ENCODE measurements around the gene CBFA2T2. TPM values are rescaled to one million over a fixed set of nuclear protein-coding genes. Genes with fewer than 3 reads are reported as not detected.
A peak's percentile ranks its signal among the peaks of the same experiment; 100 is the strongest.

Gene CBFA2T2
- total RNA-seq, 1 donor from 2014 or later, result 15.7 TPM

DNA sequence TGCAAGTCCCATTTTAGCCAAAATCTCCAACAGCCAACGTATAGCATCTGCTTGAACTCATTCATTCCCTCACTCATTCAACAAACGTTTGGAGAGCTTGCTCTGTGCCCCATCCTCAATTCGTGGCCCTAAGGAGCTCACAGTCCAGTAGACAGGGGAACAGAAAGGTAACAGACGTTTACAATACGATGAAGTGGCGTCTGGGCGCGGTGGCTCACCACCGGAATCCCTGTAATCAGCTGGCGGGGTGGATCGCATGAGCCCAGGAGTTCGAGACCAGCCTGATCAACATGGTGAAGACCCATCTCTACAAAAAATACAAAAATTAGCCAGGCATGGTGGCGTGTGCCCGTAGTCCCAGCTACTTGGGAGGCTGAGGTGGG is 197.1 kb downstream of the CBFA2T2 start:
- H3K27me3 ChIP-seq, result no peaks in the 10 kb centered on the region
- no peak for DNase-seq
- no peak for ATAC-seq
- TF ChIP-seq, protein P1, sequence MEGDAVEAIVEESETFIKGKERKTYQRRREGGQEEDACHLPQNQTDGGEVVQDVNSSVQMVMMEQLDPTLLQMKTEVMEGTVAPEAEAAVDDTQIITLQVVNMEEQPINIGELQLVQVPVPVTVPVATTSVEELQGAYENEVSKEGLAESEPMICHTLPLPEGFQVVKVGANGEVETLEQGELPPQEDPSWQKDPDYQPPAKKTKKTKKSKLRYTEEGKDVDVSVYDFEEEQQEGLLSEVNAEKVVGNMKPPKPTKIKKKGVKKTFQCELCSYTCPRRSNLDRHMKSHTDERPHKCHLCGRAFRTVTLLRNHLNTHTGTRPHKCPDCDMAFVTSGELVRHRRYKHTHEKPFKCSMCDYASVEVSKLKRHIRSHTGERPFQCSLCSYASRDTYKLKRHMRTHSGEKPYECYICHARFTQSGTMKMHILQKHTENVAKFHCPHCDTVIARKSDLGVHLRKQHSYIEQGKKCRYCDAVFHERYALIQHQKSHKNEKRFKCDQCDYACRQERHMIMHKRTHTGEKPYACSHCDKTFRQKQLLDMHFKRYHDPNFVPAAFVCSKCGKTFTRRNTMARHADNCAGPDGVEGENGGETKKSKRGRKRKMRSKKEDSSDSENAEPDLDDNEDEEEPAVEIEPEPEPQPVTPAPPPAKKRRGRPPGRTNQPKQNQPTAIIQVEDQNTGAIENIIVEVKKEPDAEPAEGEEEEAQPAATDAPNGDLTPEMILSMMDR (IDR thresholded peaks at IDR 0.05), result no peak
- intact Hi-C loops (cut with DNase I), result no loop called here
- peaks cover 18% of the 10 kb centered on the region for H3K4me1 ChIP-seq
- no peak overlapping the region for H3K27ac ChIP-seq
- H3K9me3 ChIP-seq, result no peaks in the 10 kb centered on the region
- no peaks in the 10 kb centered on the region for H3K36me3 ChIP-seq
- peak overlapping the region; percentile 34 for H3K4me3 ChIP-seq

DNA sequence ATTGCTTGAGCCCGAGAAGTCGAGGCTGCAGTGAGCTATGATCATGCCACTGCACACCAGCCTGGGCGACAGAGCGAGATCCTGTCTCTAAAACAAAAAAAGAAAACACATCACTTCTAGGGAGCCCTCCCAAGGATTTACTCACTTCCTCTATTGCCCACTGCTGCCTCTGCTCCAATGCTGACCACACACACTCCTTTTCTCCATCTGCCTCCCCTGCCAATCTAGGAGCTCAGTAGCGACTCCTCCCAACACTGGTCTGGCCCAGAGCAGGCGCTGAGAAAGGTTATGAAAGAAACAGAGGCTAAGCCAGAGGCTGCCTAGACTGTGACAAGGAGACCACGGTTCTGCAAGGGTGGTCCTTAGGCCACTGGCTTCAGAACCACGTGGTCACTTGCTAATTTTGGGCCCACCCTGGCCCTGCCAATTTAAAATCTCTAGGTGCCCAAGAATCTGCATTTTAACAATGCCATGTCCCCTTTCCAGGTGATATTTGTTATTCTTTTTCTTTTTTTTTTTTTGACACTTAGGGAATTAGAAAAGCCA is 197.5 kb downstream of the CBFA2T2 start:
- peaks cover 18% of the 10 kb centered on the region for H3K4me1 ChIP-seq
- DNase-seq (no peak), ATAC-seq (peak; percentile 5)
- H3K36me3 ChIP-seq, result no peaks in the 10 kb centered on the region
- intact Hi-C loops (cut with DNase I), result no loop called here
- H3K4me3 ChIP-seq, result no peak overlapping the region
- no peaks in the 10 kb centered on the region for H3K27me3 ChIP-seq
- H3K9me3 ChIP-seq, result no peaks in the 10 kb centered on the region
- TF ChIP-seq, protein P1 (IDR thresholded peaks at IDR 0.05), result no peak
- no peak overlapping the region for H3K27ac ChIP-seq

DNA sequence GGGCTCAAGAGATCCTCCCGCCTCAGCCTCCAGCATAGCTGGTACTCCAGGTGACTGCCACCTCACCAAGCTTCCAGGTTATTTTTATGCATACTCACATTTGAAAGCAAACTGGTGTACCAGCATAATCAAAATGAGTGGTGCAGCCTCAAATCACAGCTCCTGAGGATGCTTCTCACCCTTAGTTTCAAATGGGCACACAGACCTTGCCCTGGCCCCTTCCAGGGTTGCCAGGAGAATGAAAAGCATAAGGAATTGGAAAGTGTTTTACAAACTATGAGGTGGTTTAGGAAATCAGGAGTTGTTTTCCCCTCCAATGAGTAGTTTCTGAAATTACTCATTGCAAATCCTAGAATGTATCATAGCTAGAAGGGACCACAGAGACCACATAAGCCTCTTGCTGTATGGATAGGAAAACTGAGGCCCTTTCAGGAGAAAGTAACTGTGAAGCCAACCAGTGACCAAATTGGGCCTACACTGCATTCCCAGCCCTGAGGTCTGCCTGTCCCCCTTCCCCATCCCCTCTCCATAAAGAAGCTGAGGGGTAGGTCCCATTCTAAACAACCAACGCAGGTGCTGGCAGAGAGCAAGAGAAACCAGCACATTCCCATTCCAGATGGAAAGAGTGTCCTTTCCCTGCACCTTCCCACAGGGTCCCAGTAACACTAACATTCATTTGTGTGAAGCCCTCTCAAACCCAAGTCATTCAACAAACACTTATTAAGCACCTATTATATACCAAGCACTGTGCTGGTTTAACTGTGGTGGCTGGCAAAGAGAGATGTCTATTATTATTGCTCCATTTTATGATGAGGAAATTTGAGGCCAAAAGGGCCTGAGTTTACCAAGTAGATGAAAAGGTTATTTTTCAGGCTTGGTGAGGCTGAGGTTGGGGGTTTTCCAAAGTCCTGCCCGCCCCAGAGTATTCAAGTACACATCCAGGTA is 198.4 kb downstream of the CBFA2T2 start:
- no peak overlapping the region for H3K4me3 ChIP-seq
- DNase-seq (no peak), ATAC-seq (no peak)
- intact Hi-C loops (cut with DNase I), result no loop called here
- no peaks in the 10 kb centered on the region for H3K9me3 ChIP-seq
- H3K4me1 ChIP-seq, result peaks cover 18% of the 10 kb centered on the region
- no peak overlapping the region for H3K27ac ChIP-seq
- TF ChIP-seq, protein P1 (IDR thresholded peaks at IDR 0.05), result no peak
- H3K36me3 ChIP-seq, result no peaks in the 10 kb centered on the region
- H3K27me3 ChIP-seq, result no peaks in the 10 kb centered on the region

DNA sequence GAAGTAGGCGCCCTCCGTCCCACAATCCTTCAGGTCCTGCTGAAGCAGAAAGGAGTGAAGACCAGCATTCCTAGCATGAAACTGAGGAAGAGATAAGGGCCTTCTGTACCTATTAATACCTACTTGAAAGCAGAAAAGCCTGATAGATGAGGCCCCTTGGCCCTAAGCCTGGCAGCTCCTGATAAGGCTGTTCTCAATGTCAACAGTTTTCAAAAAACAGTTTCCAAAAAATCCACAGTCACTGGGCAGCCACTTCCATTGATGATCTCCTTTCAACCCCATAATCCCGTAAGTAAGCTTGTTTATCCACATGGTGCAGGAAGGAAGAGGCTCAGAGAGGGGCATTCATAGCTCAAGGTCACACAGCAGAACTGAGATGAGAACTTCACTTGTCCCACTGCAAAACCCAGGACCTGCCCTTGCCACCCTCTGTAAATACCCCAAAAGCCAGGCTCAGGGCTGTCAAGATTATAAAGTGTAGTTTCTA is 199.1 kb downstream of the CBFA2T2 start:
- intact Hi-C loops (cut with DNase I), result no loop called here
- Histone ChIP-seq H3K4me1 (peaks cover 21% of the 10 kb centered on the region), H3K36me3 (no peaks in the 10 kb centered on the region), H3K4me3 (no peak overlapping the region), H3K27ac (no peak overlapping the region), H3K9me3 (no peaks in the 10 kb centered on the region), H3K27me3 (no peaks in the 10 kb centered on the region)
- DNase-seq (no peak), ATAC-seq (no peak)
- TF ChIP-seq, protein P1 (IDR thresholded peaks at IDR 0.05), result no peak

DNA sequence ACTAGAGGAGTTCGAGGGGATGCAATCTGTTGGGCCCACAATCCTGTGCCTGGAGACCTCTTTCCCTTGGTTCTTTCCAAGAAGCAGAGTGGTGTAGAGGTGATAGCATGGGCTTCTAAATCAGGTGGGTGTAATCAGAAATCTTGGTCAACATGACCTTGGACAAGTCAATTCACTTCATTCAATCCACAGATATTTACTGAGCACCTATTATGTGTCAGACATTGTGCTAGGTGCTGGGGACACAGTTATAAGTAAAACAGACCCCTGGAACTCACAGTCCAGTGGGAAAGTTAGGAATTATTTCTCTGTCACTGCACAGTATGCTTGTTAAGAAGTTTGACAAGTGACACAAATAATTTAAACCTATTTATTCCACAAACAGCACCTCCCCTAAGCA is 199.6 kb downstream of the CBFA2T2 start:
- intact Hi-C loops (cut with DNase I), result no loop called here
- no peak for DNase-seq

More for the DNA sequence above, 199.6 kb downstream of the CBFA2T2 start:
- no peaks in the 10 kb centered on the region for H3K36me3 ChIP-seq
- H3K27me3 ChIP-seq, result no peaks in the 10 kb centered on the region
- no peaks in the 10 kb centered on the region for H3K9me3 ChIP-seq
- no peak overlapping the region for H3K4me3 ChIP-seq
- TF ChIP-seq, protein P1 (IDR thresholded peaks at IDR 0.05), result no peak
- no peak overlapping the region for H3K27ac ChIP-seq
- peaks cover 25% of the 10 kb centered on the region for H3K4me1 ChIP-seq
- no peak for ATAC-seq

Data from upper lobe of right lung (tissue), 1 donor.